HUES64 (cell line): ENCODE data around the gene ABCG4.
"Not testable (repeated sequence)": the region's sequence is repeated elsewhere in the genome, so short reads cannot be mapped to it uniquely, and the experiment has no call there.

Source experiments
- H3K27ac ChIP-seq: 2 replicates; pipeline ENCODE4 v1.7.0; 2013; ENCODE audit warnings: low read depth, low read length, inconsistent platforms
- H3K27me3 ChIP-seq: 2 replicates; pipeline ENCODE4 v1.6.1; 2013; ENCODE audit warnings: mild to moderate bottlenecking, low read length; ENCODE audit not compliant: insufficient read depth
- H3K36me3 ChIP-seq: 2 replicates; pipeline ENCODE4 v1.6.1; 2013; ENCODE audit warnings: mild to moderate bottlenecking, low read length; ENCODE audit not compliant: insufficient read depth
- H3K4me1 ChIP-seq: 2 replicates; pipeline ENCODE4 v1.6.1; 2013; ENCODE audit warnings: mild to moderate bottlenecking, low read length, moderate library complexity; ENCODE audit not compliant: insufficient read depth
- H3K4me3 ChIP-seq: 2 replicates; pipeline ENCODE4 v1.5.1; 2013; ENCODE audit warnings: mild to moderate bottlenecking, low read length, moderate library complexity
- H3K9ac ChIP-seq: 2 replicates; pipeline ENCODE4 v1.6.1; 2013; ENCODE audit warnings: mild to moderate bottlenecking, low read depth, low read length
- H3K9me3 ChIP-seq: 2 replicates; pipeline ENCODE4 v1.6.1; 2013; ENCODE audit warnings: low read depth, low read length; ENCODE audit not compliant: insufficient read depth
- WGBS: fragments of 150-250, 120-280 bp; methylation state at CpG from one replicate; pipeline ENCODE4 v1.1.7; 2013; ENCODE audit warnings: missing lambda C conversion rate; 5-methylcytosine and 5-hydroxymethylcytosine counted together

ABCG4 gene

DNA sequence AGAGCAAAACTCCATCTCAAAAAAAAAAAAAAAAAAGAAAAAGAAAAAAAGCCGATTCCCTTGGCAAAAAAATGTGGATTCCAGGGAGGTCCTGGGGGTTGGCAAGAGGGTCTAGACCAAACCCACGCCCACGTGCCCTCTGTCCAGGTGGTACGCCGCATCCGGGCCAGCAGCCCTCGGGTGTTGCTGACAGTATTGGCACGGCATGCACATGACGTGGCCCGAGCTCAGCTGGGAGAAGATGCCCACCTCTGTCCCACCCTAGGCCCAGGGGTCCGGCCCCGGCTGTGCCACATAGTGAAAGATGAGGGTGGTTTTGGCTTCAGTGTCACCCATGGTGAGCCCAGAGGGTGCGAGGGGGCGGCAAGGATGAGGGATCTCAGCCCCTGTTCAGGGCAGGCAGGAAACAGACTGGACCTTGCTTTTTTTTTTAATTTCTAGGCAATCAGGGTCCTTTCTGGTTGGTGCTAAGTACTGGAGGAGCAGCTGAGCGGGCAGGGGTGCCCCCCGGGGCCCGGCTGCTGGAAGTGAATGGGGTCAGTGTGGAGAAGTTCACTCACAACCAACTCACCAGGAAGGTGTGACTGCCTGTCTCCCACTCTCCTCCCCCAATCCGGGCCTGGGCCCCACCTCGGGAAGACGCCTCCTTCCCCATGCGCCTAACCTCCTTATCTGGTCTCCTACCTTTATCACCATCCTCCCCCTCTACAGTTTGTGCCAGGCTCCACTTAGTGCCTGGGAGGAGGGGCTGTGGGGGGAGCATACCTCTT, 38.5 kb downstream of the ABCG4 start:
- Histone ChIP-seq H3K27ac (no peak overlapping the region), H3K9ac (no peak overlapping the region; the same call in 1 of the 2 replicates), H3K4me1 (no peaks in the 10 kb centered on the region), H3K36me3 (no peaks in the 10 kb centered on the region), H3K27me3 (no peaks in the 10 kb centered on the region), H3K9me3 (no peaks in the 10 kb centered on the region), H3K4me3 (no peak overlapping the region)
- 93% methylated on average over 19 of the region's 21 CpGs for WGBS

DNA sequence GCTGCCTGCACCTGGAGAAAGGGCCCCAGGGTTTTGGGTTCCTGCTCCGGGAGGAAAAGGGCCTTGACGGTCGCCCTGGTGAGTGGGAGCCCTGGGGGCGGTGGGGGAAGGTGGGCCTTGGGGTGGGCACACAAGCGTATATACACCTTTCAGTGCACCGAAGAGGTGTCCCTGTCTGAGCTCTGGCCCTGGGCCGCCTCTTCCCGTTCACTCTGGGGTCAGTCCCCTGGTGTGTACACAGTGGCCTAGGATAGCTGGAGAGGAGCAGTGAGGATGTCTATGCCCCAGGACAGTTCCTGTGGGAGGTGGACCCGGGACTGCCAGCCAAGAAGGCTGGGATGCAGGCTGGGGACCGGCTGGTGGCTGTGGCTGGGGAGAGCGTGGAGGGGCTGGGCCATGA, 39.2 kb downstream of the ABCG4 start:
- Histone ChIP-seq H3K9ac (no peak overlapping the region), H3K9me3 (no peaks in the 10 kb centered on the region)

GRCh38 chr11:119188887-119189286, 40.0 kb downstream of the ABCG4 start:
- H3K36me3 ChIP-seq = no peaks in the 10 kb centered on the region
- 88% methylated on average over 8 of the region's 8 CpGs for WGBS
- H3K27me3 ChIP-seq = no peaks in the 10 kb centered on the region
- H3K4me3 ChIP-seq = no peak overlapping the region
- no peaks in the 10 kb centered on the region for H3K9me3 ChIP-seq
- no peak overlapping the region for H3K27ac ChIP-seq
- no peaks in the 10 kb centered on the region for H3K4me1 ChIP-seq
- H3K9ac ChIP-seq = no peak overlapping the region

More for the DNA sequence above, 39.2 kb downstream of the ABCG4 start:
- H3K27ac ChIP-seq = no peak overlapping the region
- H3K4me1 ChIP-seq = no peaks in the 10 kb centered on the region
- no peaks in the 10 kb centered on the region for H3K27me3 ChIP-seq
- 92% methylated on average over 11 of the region's 11 CpGs for WGBS
- no peaks in the 10 kb centered on the region for H3K36me3 ChIP-seq
- no peak overlapping the region for H3K4me3 ChIP-seq

- Histone ChIP-seq H3K4me3 (no peak overlapping the region), H3K36me3 (no peaks in the 10 kb centered on the region), H3K9me3 (no peaks in the 10 kb centered on the region), H3K27ac (no peak overlapping the region), H3K9ac (no peak overlapping the region), H3K4me1 (no peaks in the 10 kb centered on the region), H3K27me3 (no peaks in the 10 kb centered on the region)
- WGBS = 90% methylated on average over 4 of the region's 4 CpGs
Observed at GRCh38 chr11:119189393-119189792, 40.5 kb downstream of the ABCG4 start.

DNA sequence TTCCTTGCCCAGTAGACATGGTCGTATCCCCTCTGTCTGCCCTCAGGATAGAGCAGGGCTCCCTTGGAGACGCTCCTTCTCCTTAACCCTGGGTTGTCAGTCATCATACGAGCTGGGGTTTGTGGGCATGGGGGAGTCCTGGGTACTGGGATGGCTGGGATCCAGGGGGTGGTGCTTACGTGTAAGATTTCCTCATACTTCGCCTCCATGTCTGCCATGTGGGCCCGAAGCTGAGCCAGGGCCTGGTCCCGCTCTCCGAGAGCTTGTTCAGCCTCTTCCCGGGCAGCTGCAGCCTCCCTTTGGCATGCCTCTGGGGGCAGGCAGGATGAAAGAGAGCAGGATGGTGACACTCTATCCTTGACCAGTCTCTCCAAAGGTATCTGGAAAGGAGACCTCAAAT, 41.7 kb downstream of the ABCG4 start:
- no peaks in the 10 kb centered on the region for H3K27me3 ChIP-seq
- H3K4me3 ChIP-seq = no peak overlapping the region
- H3K9ac ChIP-seq = no peak overlapping the region
- no peaks in the 10 kb centered on the region for H3K36me3 ChIP-seq
- H3K4me1 ChIP-seq = peaks cover 5% of the 10 kb centered on the region
- WGBS = 93% methylated on average over 9 of the region's 9 CpGs
- no peak overlapping the region for H3K27ac ChIP-seq
- no peaks in the 10 kb centered on the region for H3K9me3 ChIP-seq

DNA sequence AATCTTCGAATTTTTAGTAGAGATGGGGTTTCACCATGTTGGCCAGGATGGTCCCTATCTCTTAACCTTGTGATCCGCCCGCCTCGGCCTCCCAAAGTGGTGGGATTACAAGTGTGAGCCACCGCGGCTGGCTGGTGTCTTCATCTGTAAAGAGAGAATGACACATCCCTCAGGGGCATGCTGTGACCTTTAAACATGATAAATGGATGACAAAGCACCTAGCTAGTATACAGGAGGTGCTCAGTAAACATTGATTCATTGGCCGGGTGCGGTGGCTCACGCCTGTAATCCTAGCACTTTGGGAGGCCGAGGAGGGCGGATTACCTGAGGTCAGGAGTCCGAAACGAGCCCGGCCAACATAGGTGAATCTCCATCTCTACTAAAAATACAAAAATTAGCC, 42.4 kb downstream of the ABCG4 start:
- not testable (repeated sequence) for H3K9ac ChIP-seq, H3K9me3 ChIP-seq, H3K4me1 ChIP-seq, H3K4me3 ChIP-seq, H3K27ac ChIP-seq, H3K27me3 ChIP-seq, H3K36me3 ChIP-seq
- 92% methylated on average over 14 of the region's 14 CpGs for WGBS

GRCh38 chr11:119192111-119192510, 43.3 kb downstream of the ABCG4 start:
- H3K4me1 ChIP-seq = peaks cover 6% of the 10 kb centered on the region
- H3K36me3 ChIP-seq = no peaks in the 10 kb centered on the region
- H3K9ac ChIP-seq = no peak overlapping the region
- no peaks in the 10 kb centered on the region for H3K27me3 ChIP-seq
- H3K4me3 ChIP-seq = no peak overlapping the region
- H3K27ac ChIP-seq = no peak overlapping the region
- WGBS = 100% methylated on average over 3 of the region's 3 CpGs
- no peaks in the 10 kb centered on the region for H3K9me3 ChIP-seq

- no peak overlapping the region for H3K27ac ChIP-seq
- H3K9me3 ChIP-seq = no peaks in the 10 kb centered on the region
- H3K4me3 ChIP-seq = no peak overlapping the region
- WGBS = 78% methylated on average over 5 of the region's 5 CpGs
- H3K9ac ChIP-seq = no peak overlapping the region
- H3K36me3 ChIP-seq = no peaks in the 10 kb centered on the region
- peaks cover 6% of the 10 kb centered on the region for H3K4me1 ChIP-seq
- H3K27me3 ChIP-seq = no peaks in the 10 kb centered on the region
Observed at GRCh38 chr11:119193001-119193400, 44.1 kb downstream of the ABCG4 start.

DNA sequence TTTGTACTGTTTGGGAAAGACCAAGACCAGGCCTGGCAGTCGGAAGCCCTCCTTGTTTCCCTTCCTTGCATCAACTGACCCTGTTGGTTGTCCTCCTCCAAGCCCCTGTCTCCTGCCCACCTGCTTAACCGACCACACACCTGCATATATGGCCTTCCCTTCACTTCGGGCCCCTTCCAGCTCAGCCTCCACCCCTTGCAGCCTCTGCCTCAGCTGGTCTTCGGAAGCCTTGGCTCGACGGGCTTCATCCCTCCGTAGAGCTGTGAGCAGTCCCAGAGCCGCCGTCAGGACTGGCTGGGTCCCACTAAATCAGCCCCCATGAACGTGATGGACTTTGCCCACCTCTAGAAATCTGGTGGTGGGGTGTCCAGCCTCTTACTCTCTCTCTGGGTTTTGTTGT, 44.8 kb downstream of the ABCG4 start:
- no peak overlapping the region for H3K27ac ChIP-seq
- H3K9me3 ChIP-seq = no peaks in the 10 kb centered on the region
- no peak overlapping the region for H3K9ac ChIP-seq
- H3K4me1 ChIP-seq = peaks cover 6% of the 10 kb centered on the region
- H3K4me3 ChIP-seq = no peak overlapping the region
- WGBS = 91% methylated on average over 10 of the region's 10 CpGs
- H3K36me3 ChIP-seq = no peaks in the 10 kb centered on the region
- no peaks in the 10 kb centered on the region for H3K27me3 ChIP-seq

- H3K36me3 ChIP-seq = no peaks in the 10 kb centered on the region
- H3K4me3 ChIP-seq = no peak overlapping the region
- no peak overlapping the region for H3K9ac ChIP-seq
- no peaks in the 10 kb centered on the region for H3K27me3 ChIP-seq
- no peaks in the 10 kb centered on the region for H3K9me3 ChIP-seq
- 85% methylated on average over 7 of the region's 7 CpGs for WGBS
- H3K27ac ChIP-seq = no peak overlapping the region
- H3K4me1 ChIP-seq = peaks cover 6% of the 10 kb centered on the region
Observed at GRCh38 chr11:119194811-119195440, 46.1 kb downstream of the ABCG4 start.

DNA sequence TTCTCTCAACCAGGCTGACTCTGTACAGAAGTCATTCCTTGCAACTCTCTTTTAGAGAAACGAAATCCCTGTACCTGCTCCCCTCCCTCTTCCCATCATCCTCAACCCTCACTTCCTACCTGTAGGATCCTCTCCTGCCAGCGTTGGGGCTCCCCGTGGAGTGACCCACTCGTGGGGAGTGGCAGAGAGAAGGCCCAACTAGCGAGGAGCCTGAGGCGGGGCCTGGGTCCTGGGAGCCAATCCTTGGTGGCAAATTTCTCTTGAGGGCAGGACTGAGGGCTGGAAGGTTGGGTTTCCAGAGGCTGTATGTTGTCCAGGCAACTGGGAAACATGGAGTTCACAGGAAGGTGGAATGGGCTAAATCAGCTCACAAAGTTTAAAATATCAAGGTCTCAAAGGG, 46.8 kb downstream of the ABCG4 start:
- Histone ChIP-seq H3K27me3 (no peaks in the 10 kb centered on the region), H3K36me3 (no peaks in the 10 kb centered on the region), H3K9me3 (no peaks in the 10 kb centered on the region), H3K9ac (no peak overlapping the region), H3K27ac (no peak overlapping the region), H3K4me3 (peak overlapping the region; percentile 21; the same call in 1 of the 2 replicates), H3K4me1 (peaks cover 6% of the 10 kb centered on the region)
- 36% methylated on average over 6 of the region's 6 CpGs for WGBS
